NCI-H2196 (cell line): ENCODE data around the gene CHD6.
A peak's percentile ranks its signal among the peaks of the same experiment; 100 is the strongest.

ENCODE experiments used
- DNase-seq: peaks from one replicate; lab custom pipeline; 2025; ENCODE audit not compliant: unreplicated experiment; lab: John Stamatoyannopoulos, UW

CHD6 gene

GRCh38 chr20:41623625-41624375 lies 5.6 kb upstream of the CHD6 start:
- no peak for DNase-seq

- DNase-seq, result no peak
Observed at GRCh38 chr20:41622584-41622983, 4.4 kb upstream of the CHD6 start.

- no peak for DNase-seq
Observed at GRCh38 chr20:41621971-41622370, 3.8 kb upstream of the CHD6 start.

- no peak for DNase-seq
Observed at GRCh38 chr20:41621421-41621820, 3.2 kb upstream of the CHD6 start.

- DNase-seq, result no peak
Observed at GRCh38 chr20:41619360-41620100, 1.4 kb upstream of the CHD6 start.

- DNase-seq, result peak; percentile 50
Observed at GRCh38 chr20:41618807-41619311, 682 bp upstream of the CHD6 start.

GRCh38 chr20:41617059-41617901 lies 897 bp downstream of the CHD6 start:
- DNase-seq, result peak; percentile 37

- DNase-seq, result no peak
Observed at GRCh38 chr20:41616228-41616627, 1.9 kb downstream of the CHD6 start.

GRCh38 chr20:41615676-41616075 lies 2.5 kb downstream of the CHD6 start:
- DNase-seq, result no peak

- no peak for DNase-seq
Observed at GRCh38 chr20:41615110-41615509, 3.1 kb downstream of the CHD6 start.

GRCh38 chr20:41613321-41613720 lies 4.9 kb downstream of the CHD6 start:
- no peak for DNase-seq

- no peak for DNase-seq
Observed at GRCh38 chr20:41609474-41609873, 8.7 kb downstream of the CHD6 start.

GRCh38 chr20:41608606-41609005 lies 9.6 kb downstream of the CHD6 start:
- DNase-seq, result no peak

- no peak for DNase-seq
Observed at GRCh38 chr20:41607791-41608190, 10.4 kb downstream of the CHD6 start.

GRCh38 chr20:41604002-41604401 lies 14.2 kb downstream of the CHD6 start:
- no peak for DNase-seq

GRCh38 chr20:41601742-41602141 lies 16.4 kb downstream of the CHD6 start:
- no peak for DNase-seq

- DNase-seq, result no peak
Observed at GRCh38 chr20:41600926-41601631, 17.1 kb downstream of the CHD6 start.

- DNase-seq, result peak; percentile 8
Observed at GRCh38 chr20:41599699-41600104, 18.5 kb downstream of the CHD6 start.

- no peak for DNase-seq
Observed at GRCh38 chr20:41598719-41599118, 19.5 kb downstream of the CHD6 start.

GRCh38 chr20:41594514-41595322 lies 23.5 kb downstream of the CHD6 start:
- DNase-seq, result no peak
